HepG2 (cell line): ENCODE data around the gene IFIT3. TPM values are rescaled to one million over a fixed set of nuclear protein-coding genes. Genes with fewer than 3 reads are reported as not detected.

Experiments
- ATAC-seq: fragments of 200-7000 bp; cut with Tn5 transposase; 3 replicates; pipeline ENCODE4 v1.9.1; 2020; ENCODE audit warnings: mild to moderate bottlenecking, moderate library complexity
- BruUV-seq: library from RNA; stranded (reverse); fragments of 400-500 nt; replicated peaks from 2 replicates; lab custom pipeline; 2021; lab: Mats Ljungman, UMichigan
- CTCF ChIA-PET: fragments of 300-600 bp; formaldehyde crosslinking; extraction: SDS; loops from one replicate; lab custom pipeline; 2021; ENCODE audit warnings: low total read pairs, inconsistent platforms, low intra/inter-chr PET ratio; lab: Yijun Ruan, JAX
- POLR2A ChIA-PET: fragments of 350-600 bp; sonication (Branson Sonifier 250); formaldehyde crosslinking; loops from one replicate; lab custom pipeline; 2020; ENCODE audit warnings: antibody characterized with exemption, inconsistent platforms; lab: Yijun Ruan, JAX
- DNase-seq: peaks from one replicate; pipeline ENCODE4 v3.0.0-alpha.2; 2015; ENCODE audit warnings: low spot score
- FAIRE-seq: peaks from 3 replicates; lab custom pipeline; 2011; peaks lifted over from hg19 to GRCh38; lab: Jason Lieb, UNC
- H2AFZ ChIP-seq: one replicate; pipeline ENCODE4 v1.6.1; 2011; ENCODE audit warnings: low read length, inconsistent platforms
- H3K27ac ChIP-seq: fragments of 300-600 bp; 3 replicates; pipeline ENCODE4 v1.8.0; 2011; ENCODE audit warnings: mixed run types, mild to moderate bottlenecking, mixed read lengths, low read length, inconsistent platforms; ENCODE audit not compliant: insufficient read depth; ENCODE audit errors: extremely low read length
- H3K27me3 ChIP-seq, 2 experiments: fragments of 200-600 bp in 1 of 2; 2 replicates in 1 of 2; 3 replicates in 1 of 2; pipeline versions ENCODE4 v1.6.0 to v1.8.0; 2011; ENCODE audit warnings: low read length in 2 of 2, mild to moderate bottlenecking in 2 of 2, moderate library complexity in 2 of 2, inconsistent platforms in 1 of 2; ENCODE audit not compliant: insufficient read depth in 2 of 2, control insufficient read depth in 1 of 2
- H3K36me3 ChIP-seq, 2 experiments: fragments of 200-600 bp in 1 of 2; replicated peaks in 1 of 2; 2 replicates in 1 of 2; 3 replicates in 1 of 2; pipeline versions ENCODE4 v1.5.1 to v1.8.0; 2011; ENCODE audit warnings: low read length in 2 of 2, inconsistent platforms in 1 of 2; ENCODE audit not compliant: insufficient read depth in 2 of 2, control insufficient read depth in 1 of 2
- H3K4me1 ChIP-seq: 2 replicates; pipeline ENCODE4 v1.5.1; 2012; ENCODE audit warnings: low read length, inconsistent platforms; ENCODE audit not compliant: insufficient read depth
- H3K4me2 ChIP-seq: 2 replicates; pipeline ENCODE4 v1.6.0; 2011; ENCODE audit warnings: low read depth, low read length, inconsistent platforms
- H3K4me3 ChIP-seq, 3 experiments: fragments of 200-600 bp in 1 of 3; sonication (generic), shearing (Covaris generic) in 1 of 3; replicated peaks in 1 of 3; 2 replicates each; pipeline ENCODE4 v1.5.1; 2011 to 2016; ENCODE audit warnings: low read length in 3 of 3, inconsistent platforms in 2 of 3, low read depth in 2 of 3, mild to moderate bottlenecking in 2 of 3, control low read depth in 1 of 3, mixed read lengths in 1 of 3; ENCODE audit not compliant: insufficient read depth in 1 of 3
- H3K79me2 ChIP-seq: one replicate; pipeline ENCODE4 v1.6.1; 2011; ENCODE audit warnings: low read length, inconsistent platforms; ENCODE audit not compliant: insufficient read depth
- H3K9ac ChIP-seq: 2 replicates; pipeline ENCODE4 v1.6.0; 2011; ENCODE audit warnings: mild to moderate bottlenecking, low read depth, low read length, inconsistent platforms; ENCODE audit not compliant: insufficient read depth
- H3K9me3 ChIP-seq: 2 replicates; pipeline ENCODE4 v1.5.1; 2012; ENCODE audit warnings: mild to moderate bottlenecking, low read length
- H4K20me1 ChIP-seq: 2 replicates; pipeline ENCODE4 v1.6.0; 2011; ENCODE audit warnings: inconsistent platforms, mild to moderate bottlenecking, low read length, moderate library complexity; ENCODE audit not compliant: insufficient read depth
- CREB1 ChIP-seq, 2 experiments: fragments of 450-650 bp in 1 of 2; IDR thresholded peaks; 2 replicates each; pipeline ENCODE4 v1.6.1; 2016 to 2017; ENCODE audit warnings: control low read depth in 1 of 2, mild to moderate bottlenecking in 1 of 2, missing compliant biosample characterization in 1 of 2, missing genetic modification characterization in 1 of 2
- FOSL1 ChIP-seq: sonication (generic); formaldehyde crosslinking; IDR thresholded peaks from 2 replicates; pipeline ENCODE4 v1.9.0; 2021; ENCODE audit warnings: missing genetic modification reagents, borderline replicate concordance
- FOXO1 ChIP-seq: sonication (generic); formaldehyde crosslinking; IDR thresholded peaks from 2 replicates; pipeline ENCODE4 v1.4.0; 2020; ENCODE audit warnings: missing genetic modification reagents
- GATAD2A ChIP-seq: IDR thresholded peaks from 2 replicates; pipeline ENCODE4 v1.6.1; 2016
- HMG20A ChIP-seq: IDR thresholded peaks from 2 replicates; pipeline ENCODE4 v1.6.1; 2016; ENCODE audit warnings: borderline replicate concordance
- JUNB ChIP-seq: sonication (generic); formaldehyde crosslinking; IDR thresholded peaks from 2 replicates; pipeline ENCODE4 v1.8.0; 2022; ENCODE audit warnings: missing genetic modification reagents, mild to moderate bottlenecking, borderline replicate concordance
- KLF9 ChIP-seq: IDR thresholded peaks from 2 replicates; pipeline ENCODE4 v1.6.1; 2016; ENCODE audit warnings: low read depth
- MED1 ChIP-seq: sonication (generic); formaldehyde crosslinking; IDR thresholded peaks from 2 replicates; pipeline ENCODE4 v1.4.0; 2020; ENCODE audit warnings: missing genetic modification reagents
- MLXIP ChIP-seq: sonication (generic); formaldehyde crosslinking; IDR thresholded peaks from 2 replicates; pipeline ENCODE4 v1.9.0; 2021; ENCODE audit warnings: missing genetic modification reagents, borderline replicate concordance
- NFIC ChIP-seq: IDR thresholded peaks from 2 replicates; pipeline ENCODE4 v1.6.1; 2012; ENCODE audit warnings: mild to moderate bottlenecking, low read length, inconsistent platforms
- SKI ChIP-seq: fragments of 450-650 bp; IDR thresholded peaks from one replicate; pipeline ENCODE4 v1.6.1; 2018; ENCODE audit warnings: mild to moderate bottlenecking; ENCODE audit not compliant: partially characterized antibody
- SOX5 ChIP-seq: IDR thresholded peaks from 2 replicates; pipeline ENCODE4 v1.6.1; 2016; ENCODE audit warnings: borderline replicate concordance
- THAP11 ChIP-seq: IDR thresholded peaks from 2 replicates; pipeline ENCODE4 v1.6.1; 2016; ENCODE audit warnings: missing biosample characterization, missing genetic modification reagents
- ZNF136 ChIP-seq: sonication (generic); formaldehyde crosslinking; IDR thresholded peaks from 2 replicates; pipeline ENCODE4 v1.8.1; 2022; ENCODE audit warnings: low read depth, mild to moderate bottlenecking, moderate library complexity, missing genetic modification reagents
- ZNF224 ChIP-seq: sonication (generic); formaldehyde crosslinking; IDR thresholded peaks from 2 replicates; pipeline ENCODE4 v1.5.0; 2020; ENCODE audit warnings: mild to moderate bottlenecking, missing genetic modification reagents
- ZNF576 ChIP-seq: sonication (generic); formaldehyde crosslinking; IDR thresholded peaks from 2 replicates; pipeline ENCODE4 v1.4.0; 2020; ENCODE audit warnings: mild to moderate bottlenecking, missing genetic modification reagents
- ZNF598 ChIP-seq: sonication (generic); formaldehyde crosslinking; IDR thresholded peaks from 2 replicates; pipeline ENCODE4 v1.5.1; 2020; ENCODE audit warnings: mild to moderate bottlenecking, missing genetic modification reagents, borderline replicate concordance
- ZSCAN31 ChIP-seq: sonication (generic); formaldehyde crosslinking; IDR thresholded peaks from 2 replicates; pipeline ENCODE4 v1.5.0; 2020; ENCODE audit warnings: low read depth, mild to moderate bottlenecking, missing genetic modification reagents
- WGBS: methylation state at CpG from one replicate; pipeline ENCODE4 v1.1.6; 2017; ENCODE audit warnings: low lambda C conversion rate; 5-methylcytosine and 5-hydroxymethylcytosine counted together
- in situ Hi-C: cut with HindIII; loops from 2 replicates; pipeline ENCODE4 v1.10.0; 2017; ENCODE audit warnings: low pct_unique_long_range_greater_than_20kb; ENCODE audit not compliant: extremely low pct_ligation_motif_present
- intact Hi-C: fragments of 100-400 bp; cut with micrococcal nuclease; formaldehyde crosslinking; loops from one replicate; pipeline ENCODE4 v1.10.0; 2022; ENCODE audit not compliant: unreplicated experiment
- polyA plus RNA-seq, 8 experiments: library from polyadenylated mRNA; depleted of rRNA in 3 of 8; stranded (reverse) in 7 of 8; unstranded in 1 of 8; fragments of >200 nt; fragmentation: Illumina TruSeq in 4 of 8; extraction: Trizol in 4 of 8; gene quantifications; 2 replicates each; pipeline versions ENCODE4 v1.2.1 to v1.2.3, GENCODE V29; 2011 to 2016; ENCODE audit warnings: low read depth in 4 of 8, missing spikeins in 1 of 8, mixed read lengths in 1 of 8; ENCODE audit not compliant: insufficient read depth in 1 of 8
- total RNA-seq, 5 experiments: library from RNA; depleted of rRNA; stranded (reverse); fragments of >200 nt; fragmentation: Illumina TruSeq; extraction: Trizol; gene quantifications; 2 replicates each; pipeline ENCODE4 v1.2.3, GENCODE V29; 2016; ENCODE audit warnings: low read depth in 1 of 5
- TF ChIP-seq, protein P1 (sequence below): IDR thresholded peaks from 2 replicates; pipeline ENCODE4 v1.6.1; 2012; ENCODE audit warnings: low read depth, low read length, improper control_type of control experiment

IFIT3 gene
- total and polyA plus RNA-seq, 2 of the 13 experiments (the other 11 are each of a cell fraction or from before 2014, with no cell fraction given), result 0.48 to 3.1 TPM

DNA sequence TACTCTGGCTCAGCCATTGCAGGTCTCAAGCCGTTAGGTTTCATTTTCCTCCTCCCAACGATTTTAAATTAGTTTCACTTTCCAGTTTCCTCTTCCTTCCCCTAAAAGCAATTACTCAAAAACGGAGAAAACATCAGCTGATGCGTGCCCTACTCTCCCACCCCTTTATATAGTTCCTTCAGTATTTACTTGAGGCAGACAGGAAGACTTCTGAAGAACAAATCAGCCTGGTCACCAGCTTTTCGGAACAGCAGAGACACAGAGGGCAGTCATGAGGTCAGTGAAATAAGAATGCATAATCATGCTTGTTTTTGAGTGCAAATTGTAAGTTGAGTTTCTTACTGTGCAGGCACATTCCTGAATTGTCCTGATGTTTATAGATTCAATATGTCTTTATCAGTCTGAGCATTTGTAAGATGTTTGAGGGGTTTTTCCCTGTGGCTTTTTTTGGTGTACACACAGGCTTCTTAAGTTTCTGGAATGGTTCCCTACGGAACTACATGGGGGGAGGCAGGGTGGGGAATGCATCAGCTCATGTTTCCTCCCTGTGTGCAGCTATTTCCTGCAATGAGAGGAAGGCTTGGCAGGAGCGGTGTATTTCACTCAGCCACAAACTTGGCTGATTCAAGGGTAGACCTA is at the start of gene IFIT3 (continued):
- no peak for TF ChIP-seq ZNF598
- TF ChIP-seq GATAD2A (CRISPR knock-in tag), result peak; percentile 32; the same call in 1 of the 2 replicates
- no peak for TF ChIP-seq CREB1 (IDR thresholded peaks at IDR 0.05)
- 0 out of 2 replicates have a peak, but pooled peaks have one; percentile 35 for TF ChIP-seq CREB1 (CRISPR knock-in tag; IDR thresholded peaks at IDR 0.05)

DNA sequence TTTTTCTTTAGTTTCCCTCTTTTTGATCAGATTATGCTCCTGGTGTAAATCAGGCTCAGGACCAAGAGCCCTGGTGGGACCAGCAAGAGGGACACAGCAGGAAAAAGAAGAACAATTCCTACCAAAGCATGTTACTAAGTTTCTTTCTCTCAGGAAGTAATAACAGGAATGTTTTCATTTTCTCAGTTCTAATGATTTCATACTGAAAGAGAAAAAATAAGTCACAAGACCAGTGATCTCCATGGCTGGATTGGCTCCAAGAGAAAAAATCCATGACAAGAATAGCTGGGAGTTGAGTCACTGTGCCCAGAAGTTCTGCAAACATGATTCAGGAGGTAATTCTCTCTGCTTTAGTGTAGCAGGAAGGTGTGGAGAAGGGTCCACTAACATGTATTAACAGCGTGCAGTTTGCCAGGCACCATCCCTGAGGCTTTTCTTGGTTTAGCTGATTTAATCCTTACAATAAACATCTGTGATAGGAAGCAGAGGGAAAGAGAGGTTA is 49.7 kb upstream of the IFIT3 start:
- FAIRE-seq (peak; percentile 60), ATAC-seq (peak; percentile 98), DNase-seq (peak; percentile 81)
- Histone ChIP-seq H3K9ac (no peak overlapping the region; the same call in 1 of the 2 replicates), H3K4me1 (peaks cover 24% of the 10 kb centered on the region), H3K9me3 (no peaks in the 10 kb centered on the region), H3K36me3 (no peaks in the 10 kb centered on the region), H3K4me3 (no peak overlapping the region), H3K27ac (peak overlapping the region; percentile 2), H3K79me2 (no peaks in the 10 kb centered on the region), H2AFZ (peak overlapping the region; percentile 2), H4K20me1 (no peaks in the 10 kb centered on the region), H3K27me3 (no peaks in the 10 kb centered on the region; a peak in 1 of 5 replicates), H3K4me2 (no peak overlapping the region; the same call in 1 of the 2 replicates)
- intact Hi-C loops (no loop called here), in situ Hi-C loops (no loop called here)
- BruUV-seq, result no TSS peak
- CTCF ChIA-PET, result no interaction called here
- POLR2A ChIA-PET, result interaction anchor here (0.6 to 1.3 kb wide), 2 partner anchors 8 to 122 kb away, joined by 3 to 6 read pairs; no protein-coding TSS in a partner anchor
- 5% methylated on average over 1 of the region's 1 CpG for WGBS
- TF ChIP-seq GATAD2A (CRISPR knock-in tag) (peak; percentile 59), MED1 (CRISPR knock-in tag) (peak; percentile 48), SOX5 (CRISPR knock-in tag) (peak; percentile 28; the same call in 1 of the 2 replicates), ZNF224 (CRISPR knock-in tag) (no peak), FOXO1 (CRISPR knock-in tag) (no peak), FOSL1 (CRISPR knock-in tag) (peak; percentile 77; the same call in 1 of the 2 replicates), SKI (no peak), JUNB (peak; percentile 78; the same call in 1 of the 2 replicates), ZSCAN31 (CRISPR knock-in tag) (no peak), ZNF576 (CRISPR knock-in tag) (no peak), ZNF136 (CRISPR knock-in tag) (no peak), THAP11 (CRISPR knock-in tag) (0 out of 2 replicates have a peak, but pooled peaks have one; percentile 22), MLXIP (no peak), KLF9 (CRISPR knock-in tag) (no peak), HMG20A (CRISPR knock-in tag) (peak; percentile 71; the same call in 1 of the 2 replicates), NFIC (peak; percentile 68; the same call in 1 of the 2 replicates)
- TF ChIP-seq, protein P1, sequence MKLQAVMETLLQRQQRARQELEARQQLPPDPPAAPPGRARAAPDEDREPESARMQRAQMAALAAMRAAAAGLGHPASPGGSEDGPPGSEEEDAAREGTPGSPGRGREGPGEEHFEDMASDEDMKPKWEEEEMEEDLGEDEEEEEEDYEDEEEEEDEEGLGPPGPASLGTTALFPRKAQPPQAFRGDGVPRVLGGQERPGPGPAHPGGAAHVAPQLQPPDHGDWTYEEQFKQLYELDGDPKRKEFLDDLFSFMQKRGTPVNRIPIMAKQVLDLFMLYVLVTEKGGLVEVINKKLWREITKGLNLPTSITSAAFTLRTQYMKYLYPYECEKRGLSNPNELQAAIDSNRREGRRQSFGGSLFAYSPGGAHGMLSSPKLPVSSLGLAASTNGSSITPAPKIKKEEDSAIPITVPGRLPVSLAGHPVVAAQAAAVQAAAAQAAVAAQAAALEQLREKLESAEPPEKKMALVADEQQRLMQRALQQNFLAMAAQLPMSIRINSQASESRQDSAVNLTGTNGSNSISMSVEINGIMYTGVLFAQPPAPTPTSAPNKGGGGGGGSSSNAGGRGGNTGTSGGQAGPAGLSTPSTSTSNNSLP, result peak; percentile 52; the same call in 1 of the 2 replicates
